ENCODE results near the gene PACSIN1.

DNA sequence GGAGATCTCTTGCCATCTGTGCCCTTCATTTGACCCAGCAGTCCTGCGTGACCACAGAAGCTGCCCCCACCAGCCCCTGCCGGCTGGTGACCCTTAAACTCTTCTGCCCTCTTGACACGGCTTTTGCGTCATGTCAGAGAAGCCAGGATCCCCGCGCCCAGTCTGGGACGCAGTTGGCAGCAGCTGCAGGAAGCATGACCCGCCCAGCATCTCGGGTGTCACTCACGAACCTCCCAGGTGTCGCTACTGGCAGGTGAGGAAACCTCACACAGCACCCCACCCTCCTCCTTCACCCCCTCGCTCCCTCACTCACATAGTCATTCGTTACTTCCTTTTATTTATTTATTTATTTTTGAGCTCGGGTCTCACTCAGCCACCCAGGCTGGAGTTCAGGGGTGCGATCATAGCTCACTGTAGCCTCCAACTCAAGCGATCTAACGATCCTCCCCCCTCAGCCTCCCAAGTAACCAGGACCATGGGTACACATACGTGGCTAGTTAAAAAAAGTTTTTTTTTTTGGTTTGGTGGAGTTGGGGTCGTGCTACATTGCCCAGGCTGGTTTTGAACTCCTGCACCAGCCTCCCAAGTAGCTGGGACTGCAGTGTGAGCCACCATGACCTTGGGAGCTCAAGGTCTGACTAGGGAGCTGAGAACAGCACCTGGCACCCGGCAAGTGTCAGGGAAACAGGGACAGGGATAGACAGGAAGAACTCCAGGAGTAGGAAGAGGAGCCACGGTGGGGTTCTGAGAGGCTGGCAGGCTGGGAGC lies 104.4 kb downstream of the PACSIN1 start:
- TF ChIP-seq, protein P1, sequence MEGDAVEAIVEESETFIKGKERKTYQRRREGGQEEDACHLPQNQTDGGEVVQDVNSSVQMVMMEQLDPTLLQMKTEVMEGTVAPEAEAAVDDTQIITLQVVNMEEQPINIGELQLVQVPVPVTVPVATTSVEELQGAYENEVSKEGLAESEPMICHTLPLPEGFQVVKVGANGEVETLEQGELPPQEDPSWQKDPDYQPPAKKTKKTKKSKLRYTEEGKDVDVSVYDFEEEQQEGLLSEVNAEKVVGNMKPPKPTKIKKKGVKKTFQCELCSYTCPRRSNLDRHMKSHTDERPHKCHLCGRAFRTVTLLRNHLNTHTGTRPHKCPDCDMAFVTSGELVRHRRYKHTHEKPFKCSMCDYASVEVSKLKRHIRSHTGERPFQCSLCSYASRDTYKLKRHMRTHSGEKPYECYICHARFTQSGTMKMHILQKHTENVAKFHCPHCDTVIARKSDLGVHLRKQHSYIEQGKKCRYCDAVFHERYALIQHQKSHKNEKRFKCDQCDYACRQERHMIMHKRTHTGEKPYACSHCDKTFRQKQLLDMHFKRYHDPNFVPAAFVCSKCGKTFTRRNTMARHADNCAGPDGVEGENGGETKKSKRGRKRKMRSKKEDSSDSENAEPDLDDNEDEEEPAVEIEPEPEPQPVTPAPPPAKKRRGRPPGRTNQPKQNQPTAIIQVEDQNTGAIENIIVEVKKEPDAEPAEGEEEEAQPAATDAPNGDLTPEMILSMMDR (IDR thresholded peaks at IDR 0.05; ENCODE audit: low read length): no peak
- TF ChIP-seq EZH2 (optimal IDR thresholded peaks at IDR 0.05; ENCODE audit: low read depth, low read length) (no peak), EZH2phosphoT487 (IDR thresholded peaks at IDR 0.05; ENCODE audit: low read length) (no peak)
